Hindlimb muscle (tissue), 1 donor: Measurements from ENCODE around the gene PGM1. TPM values are rescaled to one million over a fixed set of nuclear protein-coding genes. Genes with fewer than 3 reads are reported as not detected.
A peak's percentile ranks its signal among the peaks of the same experiment; 100 is the strongest.

Experiments used
- DNase-seq: peaks from one replicate; pipeline ENCODE4 v3.0.0-alpha.2; 2013
- polyA plus RNA-seq: library from polyadenylated mRNA; unstranded; fragments of 120-200 nt; gene quantifications from one replicate; pipeline ENCODE4 v1.2.1, GENCODE V29; 2013; ENCODE audit not compliant: insufficient read length

The PGM1 gene
- polyA plus RNA-seq, 1 donor = 77.2 TPM

- no peak for DNase-seq
These were observed 76.1 kb downstream of the PGM1 start for GRCh38 chr1:63669151-63669961.

DNA sequence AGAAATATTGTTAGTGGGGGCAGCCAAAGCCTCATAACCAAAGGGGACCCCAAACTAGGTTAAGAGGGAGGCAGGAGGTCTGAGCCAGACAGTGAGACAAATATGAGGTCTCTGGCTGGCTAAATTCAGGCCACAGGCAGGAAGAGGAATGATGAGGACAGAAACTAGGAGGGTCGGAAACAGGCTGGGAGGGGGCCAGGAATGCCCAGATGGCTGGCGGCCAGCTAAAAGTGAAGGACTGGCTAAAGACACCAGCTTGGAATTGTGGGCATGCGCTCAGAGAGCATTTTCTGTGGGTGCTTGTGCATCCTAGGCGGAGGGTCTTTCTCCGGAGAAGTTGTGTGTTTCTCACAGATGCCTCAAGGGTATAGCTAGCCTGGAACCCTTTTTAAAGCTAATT lies 77.0 kb downstream of the PGM1 start:
- DNase-seq = no peak

GRCh38 chr1:63671514-63671913 lies 78.3 kb downstream of the PGM1 start:
- DNase-seq = no peak

- DNase-seq = peak; percentile 59
These were observed 81.1 kb downstream of the PGM1 start for GRCh38 chr1:63674238-63674864.

DNA sequence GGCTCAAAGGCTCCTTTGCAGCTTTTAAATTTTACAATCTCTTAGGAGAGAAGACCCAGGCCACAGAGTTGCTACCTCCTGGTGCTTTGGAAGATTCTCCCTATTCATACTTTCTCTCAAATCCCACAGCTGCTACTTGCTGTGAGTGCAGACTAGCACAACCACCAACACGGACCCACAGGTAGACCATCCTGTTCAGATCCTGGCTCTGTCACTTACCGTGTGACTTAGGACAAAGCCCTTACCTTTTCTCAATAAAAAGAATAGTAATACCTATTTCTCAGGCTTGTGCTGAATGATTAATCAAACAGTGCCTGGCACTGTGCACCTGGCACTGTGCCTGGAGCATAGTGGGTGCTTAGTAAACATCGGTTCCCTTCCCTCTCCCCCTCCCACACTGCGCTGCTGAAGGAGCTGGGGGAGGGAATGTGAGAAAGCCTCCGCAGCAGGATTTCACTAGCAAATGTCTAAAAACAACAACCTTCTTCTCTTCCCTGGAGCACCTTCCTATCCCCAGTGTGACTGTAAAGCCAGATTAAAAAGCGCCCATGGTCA lies 81.7 kb downstream of the PGM1 start:
- no peak for DNase-seq

- DNase-seq = no peak
These were observed 82.3 kb downstream of the PGM1 start for GRCh38 chr1:63675420-63675931.

DNA sequence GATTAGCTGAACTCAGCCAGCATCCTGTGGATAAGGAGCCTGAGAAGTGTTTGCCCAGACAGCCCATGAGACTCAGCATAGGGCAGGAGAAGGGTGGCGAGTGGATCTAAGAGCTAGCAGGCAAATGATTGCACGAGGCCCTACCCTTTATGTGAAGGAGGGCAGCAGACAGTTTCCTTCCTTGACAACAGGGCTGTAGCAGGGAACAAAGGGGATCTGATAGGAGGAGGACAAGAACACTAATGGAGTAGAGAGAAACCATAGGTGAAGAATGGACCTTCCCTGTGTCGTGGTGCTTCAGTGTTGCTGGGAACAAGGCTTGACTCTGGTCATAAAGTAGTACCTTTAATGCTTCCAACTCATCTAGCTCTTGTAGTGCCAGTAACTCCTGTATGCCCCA lies 84.3 kb downstream of the PGM1 start:
- no peak for DNase-seq

DNA sequence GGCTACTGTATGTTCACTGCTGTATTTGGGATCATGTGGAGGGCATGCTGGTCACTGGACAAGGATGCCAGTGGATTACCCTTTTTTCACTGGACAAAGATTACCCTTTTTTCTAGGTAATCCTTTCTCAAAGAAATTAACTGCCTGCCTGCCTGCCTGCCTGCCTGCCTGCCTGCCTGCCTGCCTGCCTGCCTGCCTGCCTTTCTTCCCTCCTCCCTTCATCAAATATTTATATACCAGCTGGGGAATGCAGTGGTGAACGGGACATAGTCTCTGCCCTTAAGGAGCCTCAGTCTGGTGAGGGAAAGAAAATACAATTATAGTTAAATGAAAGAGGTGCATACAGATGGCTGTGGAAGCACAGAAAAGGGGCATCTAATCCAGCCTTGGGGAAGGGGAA lies 85.0 kb downstream of the PGM1 start:
- no peak for DNase-seq

GRCh38 chr1:63679076-63679475 lies 85.9 kb downstream of the PGM1 start:
- DNase-seq = no peak

GRCh38 chr1:63679589-63679988 lies 86.4 kb downstream of the PGM1 start:
- no peak for DNase-seq

DNA sequence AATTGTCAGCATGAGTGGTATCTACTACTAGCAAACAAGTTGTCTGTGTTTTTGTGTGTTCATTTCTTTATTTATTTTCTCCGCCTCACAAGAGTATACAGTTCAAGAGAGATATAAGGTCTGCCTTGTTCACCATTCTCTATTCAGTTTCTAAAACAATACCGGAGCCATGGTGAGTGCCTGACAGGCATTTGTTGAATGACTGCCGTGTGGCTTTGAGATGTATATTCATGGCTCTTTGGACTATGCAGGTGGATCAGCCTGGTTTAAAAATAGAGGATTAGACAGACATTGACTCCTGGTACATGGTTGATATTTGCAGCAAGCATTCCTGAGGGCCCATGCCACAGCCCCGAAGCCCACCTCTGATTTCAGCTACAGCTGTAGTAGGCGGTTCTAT lies 89.7 kb downstream of the PGM1 start:
- DNase-seq = no peak

DNA sequence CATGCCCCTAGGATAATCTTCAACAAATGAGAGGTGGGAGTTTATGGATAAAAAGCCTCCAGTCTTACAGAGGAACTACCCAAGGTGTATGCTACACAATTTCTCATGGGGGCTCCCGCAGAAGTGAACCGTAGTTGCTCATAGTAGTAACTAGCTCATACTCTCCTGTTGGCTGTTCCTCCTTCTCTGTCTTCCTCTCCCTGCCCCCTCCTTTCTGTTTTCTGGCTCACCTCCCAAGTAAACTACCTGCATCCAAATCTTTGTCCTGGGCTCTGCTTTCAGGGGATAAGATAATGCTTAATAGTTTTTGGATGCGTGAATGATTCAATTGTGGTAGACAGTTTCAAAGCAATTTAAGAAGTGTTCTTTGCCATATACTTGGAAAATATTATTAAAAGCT lies 90.5 kb downstream of the PGM1 start:
- DNase-seq = no peak

GRCh38 chr1:63686696-63687095 lies 93.5 kb downstream of the PGM1 start:
- no peak for DNase-seq

- no peak for DNase-seq
These were observed 95.2 kb downstream of the PGM1 start for GRCh38 chr1:63688302-63688890.

- DNase-seq = no peak
These were observed 97.9 kb downstream of the PGM1 start for GRCh38 chr1:63690966-63691700.

DNA sequence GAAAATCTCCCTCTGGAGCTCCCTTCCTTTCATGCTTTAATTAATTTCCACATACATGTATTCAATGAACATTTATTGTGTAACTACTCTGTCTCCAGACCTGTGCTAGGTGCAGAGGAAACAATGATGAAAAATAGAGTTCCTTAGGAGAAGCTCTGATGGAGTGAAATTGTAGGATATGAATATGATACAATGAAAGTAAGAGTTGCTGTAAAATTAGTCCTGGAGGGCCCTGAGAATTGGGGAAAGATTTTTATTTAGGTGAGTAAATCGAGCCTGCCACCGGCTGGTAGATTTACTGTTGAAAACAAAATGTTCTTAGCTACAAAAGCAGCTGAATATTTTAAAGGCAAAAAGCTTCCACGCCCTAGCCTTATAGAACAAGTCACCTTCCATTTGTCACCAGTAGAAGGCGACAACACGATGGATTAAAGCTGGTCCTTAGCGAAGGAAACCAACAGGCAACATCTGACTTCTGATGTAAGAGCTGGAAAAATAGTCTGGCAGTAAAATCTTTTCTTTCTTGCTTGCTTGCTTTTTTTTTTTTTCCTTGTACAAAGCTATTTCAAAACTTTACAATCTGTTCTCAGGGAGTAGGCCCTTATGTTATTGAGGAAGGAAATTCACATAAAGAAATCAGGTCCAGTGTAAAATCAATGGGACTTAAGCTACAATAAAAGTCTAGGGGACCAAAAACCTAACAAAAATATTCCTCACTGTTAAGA lies 98.7 kb downstream of the PGM1 start:
- DNase-seq = peak; percentile 91

- DNase-seq = no peak
These were observed 100.8 kb downstream of the PGM1 start for GRCh38 chr1:63693944-63694571.

DNA sequence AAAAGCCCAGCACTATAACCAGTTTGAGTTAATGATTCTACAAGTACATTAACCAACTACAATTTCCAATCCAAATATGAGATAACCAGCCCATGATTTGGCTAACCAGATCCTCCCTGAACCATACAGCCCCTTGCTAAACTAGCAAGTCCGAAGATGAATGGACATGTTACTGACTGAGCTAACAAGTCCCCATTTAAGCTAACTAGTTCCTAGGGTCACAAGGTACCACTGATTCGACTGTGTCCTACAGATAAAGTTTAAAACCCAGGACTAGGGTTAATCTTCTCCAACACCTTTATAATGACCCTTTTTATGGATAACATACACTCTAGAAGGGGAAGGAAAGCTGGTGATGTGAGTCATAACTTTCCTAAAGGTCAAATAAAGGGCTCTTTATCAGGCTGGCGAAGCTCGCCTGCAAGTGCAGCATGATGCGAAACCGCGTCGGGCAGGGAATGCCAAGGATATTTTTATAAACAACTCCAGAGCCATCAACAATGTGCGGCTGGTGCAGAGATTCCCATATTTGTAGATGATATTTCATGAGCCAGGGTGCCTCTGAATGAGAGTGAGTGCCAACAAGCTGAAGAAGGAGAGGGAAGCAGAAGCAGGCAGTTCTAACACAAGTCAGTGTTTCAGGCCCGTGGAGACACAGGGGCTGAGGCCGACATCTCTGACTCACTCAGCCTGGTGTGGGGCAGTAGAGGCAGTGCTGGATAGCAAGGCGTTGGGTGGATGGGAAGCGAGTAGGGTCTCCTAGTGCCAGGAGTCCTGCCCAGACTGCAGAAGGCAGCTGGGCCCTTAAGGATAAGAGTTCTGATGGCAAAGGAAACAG lies 105.0 kb downstream of the PGM1 start:
- no peak for DNase-seq

DNA sequence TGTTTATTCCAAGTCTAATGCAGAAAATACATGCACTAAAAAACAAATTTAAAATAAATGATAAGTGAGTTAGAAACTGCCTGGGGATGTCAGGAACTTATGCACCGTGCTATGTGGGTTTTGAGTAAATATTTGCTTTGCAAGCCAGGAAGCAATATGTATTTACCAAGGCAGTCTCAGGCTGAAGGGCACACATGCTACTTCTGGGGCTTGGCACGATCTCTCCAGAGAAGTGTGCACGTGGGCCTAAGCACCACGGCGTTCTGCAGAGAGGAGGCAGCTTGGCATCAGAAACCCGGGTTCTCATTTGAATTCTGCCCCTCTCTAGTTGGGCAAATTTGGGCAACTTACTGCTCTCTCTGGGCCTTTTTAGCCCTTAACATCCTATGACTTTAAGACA lies 108.0 kb downstream of the PGM1 start:
- no peak for DNase-seq

DNA sequence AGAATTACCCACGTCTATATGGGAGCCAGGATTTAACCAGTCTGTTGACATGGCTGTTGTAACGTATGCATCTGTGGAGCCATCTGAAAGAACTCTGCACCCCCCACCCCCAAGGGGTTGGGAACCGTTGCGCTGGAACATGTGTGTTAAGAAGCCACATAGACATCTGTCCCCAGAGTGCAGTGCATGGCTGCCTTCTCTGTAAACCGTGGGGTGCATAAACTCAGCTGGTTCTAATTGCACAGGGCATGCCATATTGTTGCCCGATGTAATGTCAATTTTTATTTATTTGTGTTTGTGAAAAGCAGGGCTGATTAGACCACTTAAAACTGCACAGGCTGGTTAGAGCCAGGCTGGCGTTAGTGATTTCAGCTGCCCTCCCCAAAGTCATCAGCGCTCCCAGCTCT lies 110.5 kb downstream of the PGM1 start:
- DNase-seq = no peak

- DNase-seq = no peak
These were observed 111.2 kb downstream of the PGM1 start for GRCh38 chr1:63704443-63704842.
